Measurements from ENCODE around the gene ALAS1.

DNA sequence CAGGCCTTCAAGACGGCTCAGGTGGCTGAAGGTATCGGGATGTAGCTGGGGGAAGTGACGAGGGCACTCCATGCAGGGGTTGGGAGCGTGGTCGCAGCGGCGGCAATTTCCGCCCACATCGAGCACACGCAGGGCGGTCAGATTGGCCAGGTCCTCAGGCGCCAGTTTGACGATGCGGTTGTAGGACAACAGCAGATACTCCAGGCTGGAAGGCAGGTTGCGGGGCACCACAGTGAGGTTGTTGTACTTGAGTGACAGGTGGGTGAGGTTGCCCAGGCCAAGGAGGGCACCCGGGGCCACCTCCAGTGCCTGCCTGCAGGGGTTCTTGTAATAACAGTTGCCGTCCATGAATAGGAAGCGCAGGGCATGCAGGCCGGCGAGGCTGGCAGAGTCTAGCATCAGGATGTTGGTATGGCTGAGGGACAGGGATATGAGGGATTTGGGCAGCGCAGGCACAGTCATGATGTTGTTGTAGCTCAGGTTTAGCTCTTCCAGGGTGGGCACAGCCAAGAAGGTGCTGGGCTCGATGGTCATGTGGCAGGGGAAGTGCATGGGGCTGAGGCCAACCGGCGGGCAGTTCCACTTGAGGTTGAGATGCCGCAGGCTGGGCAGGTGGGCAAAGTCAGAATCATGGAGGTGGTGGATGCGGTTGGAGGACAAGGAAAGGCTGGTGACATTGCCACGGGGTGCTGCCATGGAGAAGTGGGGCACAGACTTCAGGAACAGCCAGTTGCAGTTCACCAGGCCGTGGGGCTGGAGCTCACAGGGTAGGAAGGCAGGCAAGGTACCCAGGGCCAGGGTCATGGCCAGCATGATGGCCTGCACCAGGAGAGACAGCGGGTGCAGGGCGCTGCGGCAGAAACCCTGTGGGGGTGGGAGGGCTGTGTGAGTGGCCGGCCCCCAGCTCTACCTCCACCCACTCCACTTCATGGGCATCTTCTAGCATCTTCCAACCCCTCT is 25.8 kb downstream of the ALAS1 start:
- TF ChIP-seq CTCF (IDR thresholded peaks at IDR 0.05) (no peak), POLR2A (IDR thresholded peaks at IDR 0.05) (no peak)
